Brain pericyte (primary cell): ENCODE results near the gene USP34.
"Not testable (repeated sequence)": the region's sequence is repeated elsewhere in the genome, so short reads cannot be mapped to it uniquely, and the experiment has no call there.

Experiments
- DNase-seq: peaks from one replicate; pipeline ENCODE4 v3.0.0-alpha.2; 2012; ENCODE audit warnings: low read depth, low spot score

The USP34 gene

DNA sequence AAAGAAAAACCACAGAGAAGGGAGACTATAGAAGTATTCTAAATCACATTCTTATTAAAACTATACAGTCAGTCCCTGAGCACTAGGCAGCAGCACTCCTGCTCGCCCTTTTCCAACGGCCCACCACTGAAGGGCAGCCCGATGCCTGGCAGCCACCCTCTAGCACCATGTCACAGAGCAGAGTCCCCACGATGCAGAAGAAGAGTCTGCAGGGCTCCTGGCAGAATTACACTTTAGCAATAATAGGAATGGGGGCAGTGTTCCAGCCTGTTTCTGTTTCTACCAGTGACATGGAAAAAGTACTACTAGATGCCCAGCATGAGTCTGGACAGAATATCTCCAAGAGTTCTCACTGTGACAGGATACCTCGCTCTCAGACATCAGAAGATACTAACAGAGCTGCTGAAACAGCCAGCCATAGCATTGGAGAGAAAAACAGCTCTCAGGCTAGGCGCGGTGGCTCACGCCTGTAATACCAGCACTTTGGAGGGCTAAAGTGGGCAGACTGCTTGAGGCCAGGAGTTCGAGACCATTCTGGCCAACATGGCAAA, 221.3 kb downstream of the USP34 start:
- DNase-seq, result no peak

DNA sequence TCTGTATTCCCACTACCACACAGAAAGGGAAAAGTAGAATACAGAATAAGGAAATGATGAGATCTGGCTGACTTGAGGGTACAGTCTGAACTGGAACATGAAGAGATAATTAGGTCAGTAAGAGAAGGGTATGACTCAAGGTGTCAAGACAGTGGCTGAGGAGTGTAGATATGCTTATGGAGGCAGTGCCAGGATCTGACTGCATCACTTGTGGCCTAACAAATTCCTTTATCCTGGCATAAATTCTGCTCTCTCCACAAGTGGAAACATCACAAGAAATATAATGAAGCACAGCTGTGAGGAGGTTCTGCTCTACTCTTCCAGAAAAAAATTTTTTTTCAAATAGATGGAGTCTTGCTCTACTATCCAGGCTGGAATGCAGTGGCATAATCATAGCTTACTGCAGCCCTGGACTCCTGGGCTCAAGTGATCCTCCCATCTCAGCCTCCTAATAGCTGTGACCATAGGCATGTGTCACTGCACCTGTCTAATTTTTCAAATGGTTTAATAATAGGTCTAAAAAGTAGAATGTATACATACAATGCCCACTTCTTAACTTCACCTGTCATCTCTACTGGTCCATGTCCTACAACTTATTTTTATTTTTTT, 223.6 kb downstream of the USP34 start:
- DNase-seq, result no peak

DNA sequence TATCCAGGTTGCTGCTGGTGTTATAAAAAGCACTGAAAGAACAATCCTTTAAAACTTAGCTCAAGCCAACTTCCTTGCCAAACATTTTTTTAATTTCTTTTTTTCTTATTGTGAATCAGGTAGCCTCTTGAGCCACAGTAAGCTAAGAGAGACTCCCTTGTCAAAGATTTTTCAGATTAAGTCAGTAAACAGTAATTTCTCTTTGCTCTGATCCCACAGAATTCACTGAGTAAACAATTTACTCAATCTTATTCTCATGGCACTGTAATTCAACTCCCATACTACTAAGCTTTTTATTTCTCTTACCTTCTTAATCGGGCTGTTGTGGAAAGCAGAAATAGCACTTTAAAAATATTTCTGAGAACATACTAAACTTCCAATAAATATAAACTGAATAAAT, 226.2 kb downstream of the USP34 start:
- no peak for DNase-seq

DNA sequence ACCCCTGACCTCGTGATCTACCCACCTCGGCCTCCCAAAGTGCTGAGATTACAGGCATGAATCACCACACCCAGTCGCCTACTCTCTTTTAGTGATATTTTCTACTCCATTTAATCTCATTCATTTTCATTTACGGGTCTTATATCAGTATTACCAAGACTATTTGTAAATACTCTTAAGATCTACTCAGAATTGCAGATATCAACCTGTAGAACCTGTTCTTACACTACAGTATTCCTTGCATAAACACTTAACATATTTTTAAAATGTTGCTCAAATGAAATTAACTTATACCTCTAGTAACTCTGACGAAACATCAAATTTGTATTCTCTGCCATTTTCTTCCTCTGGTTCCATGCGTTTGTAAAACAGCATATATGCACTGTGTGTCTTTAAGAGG, 229.6 kb downstream of the USP34 start:
- no peak for DNase-seq

DNA sequence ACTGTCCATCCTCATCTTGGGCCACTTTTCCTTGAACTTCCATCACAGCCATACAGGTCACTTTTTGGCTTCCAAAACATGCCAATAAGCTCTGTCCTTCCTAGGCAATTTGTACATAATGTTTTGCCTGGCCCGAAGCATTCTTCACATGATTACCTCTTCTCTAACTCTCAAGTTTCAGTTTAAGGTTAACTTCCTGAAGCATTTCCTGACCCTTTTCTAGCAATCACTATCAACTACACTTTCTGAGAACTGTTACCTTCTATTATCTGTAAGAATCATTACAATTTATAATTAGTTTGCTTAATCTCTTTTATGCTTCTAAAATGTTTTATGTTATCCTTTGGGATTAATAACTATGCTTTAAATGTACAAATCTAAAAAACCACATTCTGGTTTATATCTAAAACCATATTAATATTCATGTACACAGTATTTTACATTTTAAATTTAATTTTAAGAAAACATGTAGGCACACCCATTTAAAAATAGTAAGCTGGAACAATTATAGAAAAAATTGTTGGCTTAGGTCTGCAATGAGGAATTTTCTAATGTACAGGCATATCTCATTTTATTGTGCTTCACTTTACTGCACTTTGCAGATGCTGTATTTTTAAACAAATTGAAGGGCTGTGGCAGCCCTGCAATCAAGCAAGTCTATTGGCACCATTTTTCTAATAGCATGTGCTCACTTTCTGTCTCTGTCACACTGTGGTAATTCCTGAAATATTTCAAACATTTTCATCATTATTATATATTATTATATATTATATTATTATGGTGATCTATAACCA, 232.5 kb downstream of the USP34 start:
- DNase-seq, result no peak

DNA sequence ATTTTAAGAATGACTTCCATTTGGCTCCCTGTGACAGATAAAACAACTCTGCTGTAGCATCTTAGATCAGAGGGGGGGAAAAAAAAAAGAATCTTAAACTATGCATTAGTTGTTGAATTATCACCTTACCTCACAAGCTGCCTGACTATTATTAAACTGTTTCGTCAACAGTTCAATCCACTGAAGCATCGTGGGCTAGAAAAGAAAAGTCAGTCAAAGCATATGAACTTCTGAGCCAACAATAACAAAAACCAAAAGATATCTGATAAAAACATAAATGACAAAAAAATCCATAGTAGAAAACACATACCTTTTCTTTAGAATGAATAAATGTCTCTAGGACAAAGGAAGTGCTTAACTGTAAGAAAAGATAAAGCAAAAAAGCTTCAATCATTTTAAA, 235.2 kb downstream of the USP34 start:
- no peak for DNase-seq

DNA sequence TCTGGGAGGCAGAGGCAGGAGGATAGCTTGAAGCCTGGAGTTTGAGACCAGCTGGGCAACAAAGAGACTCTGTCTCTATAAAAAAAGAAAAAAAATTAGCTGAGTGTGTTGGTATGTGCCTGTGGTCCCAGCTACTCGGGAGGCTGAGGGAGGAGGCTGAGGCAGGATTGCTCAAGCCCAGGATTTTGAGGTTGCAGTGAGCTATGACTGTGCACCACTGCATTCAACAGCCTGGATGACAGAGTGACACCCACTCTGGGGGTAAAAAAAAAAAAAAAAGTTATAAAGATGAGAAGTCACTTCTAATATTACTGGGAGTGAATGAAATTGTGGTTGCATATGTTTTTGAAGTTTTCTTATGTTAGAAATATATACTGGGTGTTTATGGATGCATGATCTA, 237.3 kb downstream of the USP34 start:
- DNase-seq, result no peak

DNA sequence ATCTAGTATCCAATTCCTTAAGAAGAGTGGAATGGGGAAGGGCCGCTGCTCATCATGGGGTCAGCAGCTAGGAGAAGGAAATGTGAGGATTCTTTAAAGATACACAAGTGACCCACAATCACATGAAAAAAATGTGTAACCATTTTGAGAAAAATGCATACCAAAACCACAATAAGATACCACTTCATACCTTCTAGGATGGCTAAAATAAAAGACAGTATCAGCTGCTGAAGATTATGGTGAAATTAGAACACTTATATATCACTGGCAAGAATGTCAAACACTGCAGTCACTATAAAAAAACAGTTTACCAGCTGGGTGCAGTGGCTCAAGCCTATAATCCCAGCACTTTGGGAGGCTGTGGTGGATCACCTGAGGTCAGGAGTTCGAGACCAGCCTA, 241.0 kb downstream of the USP34 start:
- no peak for DNase-seq

DNA sequence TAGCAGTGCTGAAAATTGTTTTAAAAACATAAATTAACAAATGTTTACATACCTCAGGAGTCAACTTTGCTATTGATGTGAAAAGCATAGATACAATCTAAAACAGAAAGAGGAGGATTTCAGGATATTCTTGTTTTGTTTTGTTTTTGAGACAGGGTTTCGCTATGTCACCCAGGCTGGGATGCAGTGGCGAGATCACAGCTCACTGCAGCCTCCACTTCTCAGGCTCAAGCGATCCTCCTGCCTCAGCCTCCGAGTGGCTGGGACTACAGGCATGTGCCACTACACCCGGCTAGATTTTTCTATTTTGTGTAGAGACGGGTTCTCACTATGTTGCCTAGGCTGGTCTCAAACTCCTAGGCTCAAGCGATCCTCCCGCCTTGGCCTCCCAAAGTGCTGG, 248.3 kb downstream of the USP34 start:
- no peak for DNase-seq

DNA sequence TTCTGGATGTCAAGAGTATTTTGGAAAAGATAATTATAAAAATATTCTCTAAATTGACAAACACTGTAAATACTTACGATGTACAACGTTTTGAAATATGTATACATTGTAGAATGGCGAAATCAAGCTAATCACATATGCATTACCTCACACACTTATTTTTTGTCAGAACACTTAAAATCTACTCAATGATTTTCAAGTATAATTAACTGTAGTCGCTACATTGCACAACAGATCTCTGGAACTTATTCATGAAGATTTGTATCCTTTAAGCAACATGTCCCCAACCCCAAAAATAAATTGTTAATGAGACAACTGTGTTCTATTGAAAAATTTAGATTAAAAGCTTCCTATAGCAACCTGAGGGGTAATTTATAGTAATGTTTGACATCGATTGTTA, 249.1 kb downstream of the USP34 start:
- DNase-seq, result no peak

DNA sequence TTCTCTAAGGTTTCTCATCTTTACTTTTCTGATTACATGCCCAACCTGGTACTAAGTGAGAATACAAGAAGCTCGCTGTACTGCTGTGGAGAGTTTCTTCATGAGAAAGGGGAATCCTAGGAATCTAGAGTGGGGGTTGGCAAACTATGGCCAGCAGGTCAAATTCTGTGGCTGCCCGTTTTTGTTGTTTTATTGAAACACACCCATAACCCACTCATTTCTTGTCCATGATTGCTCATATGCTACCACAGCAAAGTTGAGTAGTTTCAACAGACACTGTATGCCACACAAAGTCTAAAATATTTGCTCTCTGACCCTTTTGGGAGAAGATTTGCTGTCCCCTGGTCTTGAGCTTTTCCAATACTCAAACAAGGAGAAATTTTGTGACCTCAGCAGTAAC, 250.1 kb downstream of the USP34 start:
- no peak for DNase-seq

DNA sequence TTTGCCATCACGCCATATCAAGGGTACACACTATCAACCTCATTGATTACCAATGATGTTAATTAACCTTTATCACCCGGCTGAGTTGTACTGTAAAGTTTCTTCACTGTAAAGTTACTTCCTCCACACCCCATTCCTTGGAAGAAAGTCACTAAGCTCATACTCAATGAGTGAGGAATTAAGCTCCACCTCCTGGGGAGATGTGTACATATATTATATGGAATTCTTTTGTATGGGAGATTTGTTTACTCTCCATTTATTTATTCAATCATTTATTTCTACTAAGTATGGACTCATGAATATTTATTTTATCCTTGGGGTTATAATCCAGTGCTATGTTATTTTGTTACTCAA, 252.1 kb downstream of the USP34 start:
- DNase-seq, result no peak

DNA sequence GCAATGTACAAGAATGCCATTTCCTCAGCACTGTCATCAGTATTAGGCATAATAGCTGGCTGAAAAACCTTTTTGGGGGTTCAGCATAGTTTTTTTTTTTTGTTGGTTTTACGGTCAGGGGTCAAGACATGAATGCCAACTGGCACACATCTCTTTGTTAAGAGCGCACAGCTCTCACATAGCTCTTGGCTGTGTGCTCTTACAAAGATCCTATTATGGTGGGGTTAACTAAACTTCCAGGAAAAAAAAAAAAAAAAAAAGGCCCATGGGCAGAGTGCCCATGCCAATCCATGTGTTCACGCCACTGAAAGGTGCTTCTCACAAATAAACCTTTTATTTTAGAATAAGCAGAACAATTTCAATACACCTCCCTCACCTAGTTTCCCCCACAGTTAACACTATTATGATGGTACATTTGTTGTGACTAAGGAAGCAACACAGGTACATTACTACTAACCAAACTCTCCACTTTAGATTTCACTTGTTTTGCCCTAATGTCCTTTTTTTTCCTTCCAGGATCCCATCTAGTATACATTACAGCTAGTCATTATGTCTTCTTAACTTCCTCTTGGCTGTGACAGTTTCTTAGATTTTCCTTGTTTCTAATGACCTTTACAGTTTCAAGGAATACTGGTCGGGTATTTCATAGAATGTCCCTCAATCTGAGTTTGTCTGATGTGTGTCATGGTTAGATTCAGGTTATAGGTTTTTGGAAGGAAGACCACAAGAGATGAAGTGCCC, 252.6 kb downstream of the USP34 start:
- no peak for DNase-seq

DNA sequence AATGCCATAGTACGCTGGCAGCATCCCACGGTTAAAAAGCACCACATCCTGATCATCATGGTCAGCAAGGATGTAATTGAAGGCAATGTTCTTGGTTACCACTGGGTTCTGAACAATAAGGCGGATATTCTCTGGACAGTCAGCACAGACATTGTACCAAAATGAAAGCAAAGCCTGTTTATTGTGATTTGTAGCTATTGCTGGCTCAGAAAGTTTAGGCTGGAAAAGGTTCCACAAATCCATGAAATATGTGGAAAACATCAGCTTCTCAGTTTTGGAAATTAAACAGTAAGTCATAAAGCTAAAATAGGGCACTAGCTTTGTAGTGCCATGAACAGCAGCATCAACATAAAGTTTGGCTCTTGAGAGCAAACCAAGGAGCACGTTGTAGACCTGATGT, 256.7 kb downstream of the USP34 start:
- no peak for DNase-seq

DNA sequence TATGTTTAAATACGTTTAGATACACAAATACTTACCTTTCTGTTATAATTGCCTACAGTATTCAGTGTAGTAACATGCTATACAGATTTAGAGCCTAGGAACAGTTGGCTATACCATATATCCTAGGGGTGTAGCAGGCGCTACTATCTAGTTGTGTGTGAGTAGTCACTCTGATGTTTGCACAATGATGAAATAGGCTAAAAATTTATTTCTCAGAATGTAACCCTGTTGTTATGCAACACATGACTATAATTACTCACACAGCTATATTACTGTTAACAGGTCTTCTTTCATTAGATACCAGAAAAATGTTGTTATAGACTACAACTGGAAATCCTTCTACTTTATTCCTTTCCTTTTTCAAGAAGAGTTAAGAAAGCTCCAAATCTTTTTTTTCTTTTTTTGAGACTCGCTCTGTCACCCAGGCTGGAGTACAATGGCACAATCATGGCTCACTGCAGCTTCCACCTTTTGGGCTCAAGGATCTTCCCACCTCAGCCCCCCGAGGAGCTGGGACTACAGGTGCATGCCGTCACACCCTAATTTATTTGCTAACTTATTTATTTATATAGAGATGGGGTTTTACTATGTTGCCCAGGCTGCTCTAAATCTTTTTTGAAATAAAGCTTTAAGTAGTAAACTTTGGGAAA, 260.4 kb downstream of the USP34 start:
- DNase-seq, result no peak

DNA sequence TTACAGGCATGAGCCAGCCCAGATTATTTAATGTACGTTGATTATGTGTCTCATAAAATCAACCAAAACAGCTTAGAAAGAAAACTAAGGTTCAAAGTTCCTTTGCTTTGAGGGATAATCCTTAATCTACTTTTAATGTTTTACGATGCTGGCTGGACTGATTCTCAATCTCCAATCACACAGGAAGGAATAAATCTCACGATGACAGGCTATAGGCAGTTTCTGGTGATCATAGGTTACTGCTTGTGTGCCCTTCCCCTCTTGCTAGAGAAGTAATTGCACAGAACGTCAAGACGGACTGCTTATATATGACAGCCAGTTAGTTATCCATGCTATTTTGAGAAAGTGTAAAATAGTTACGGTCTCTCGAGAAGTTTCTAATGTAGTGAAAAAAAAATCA, 265.8 kb downstream of the USP34 start:
- DNase-seq, result no peak

DNA sequence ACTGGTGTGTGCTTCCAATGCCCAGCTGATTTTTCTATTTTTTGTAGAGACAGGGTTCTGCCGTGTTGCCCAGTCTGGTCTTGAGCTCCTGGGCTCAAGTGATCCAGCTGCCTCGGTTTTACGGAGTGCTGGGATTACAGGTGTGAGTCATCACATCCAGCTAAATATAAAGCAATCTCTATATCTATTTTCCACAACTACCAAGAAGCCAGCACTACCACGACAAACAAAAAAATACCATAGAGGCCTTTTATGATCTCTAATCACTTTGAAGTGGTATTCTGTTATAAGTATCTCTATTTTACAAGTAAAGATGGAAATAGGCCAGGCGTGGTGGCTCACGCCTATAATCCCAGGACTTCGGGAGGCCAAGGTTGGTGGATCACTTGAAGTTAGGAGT, 274.2 kb downstream of the USP34 start:
- no peak for DNase-seq

DNA sequence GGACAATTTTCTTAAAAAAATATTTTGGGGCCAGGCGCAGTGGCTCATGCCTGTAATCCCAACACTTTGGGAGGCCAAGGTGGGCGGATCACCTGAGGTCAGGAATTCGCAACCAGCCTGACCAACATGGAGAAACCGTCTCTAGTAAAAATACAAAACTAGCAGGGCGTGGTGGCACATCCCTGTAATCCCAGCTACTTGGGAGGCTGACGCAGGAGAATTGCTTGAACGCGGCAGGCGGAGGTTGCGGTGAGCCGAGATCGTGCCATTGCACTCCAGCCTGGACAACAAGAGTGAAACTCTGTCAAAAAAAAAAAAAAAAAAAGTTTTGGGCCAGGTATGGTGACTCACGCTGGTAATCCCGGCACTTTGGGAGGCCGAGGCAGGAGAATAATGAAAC, 276.2 kb downstream of the USP34 start:
- not testable (repeated sequence) for DNase-seq

DNA sequence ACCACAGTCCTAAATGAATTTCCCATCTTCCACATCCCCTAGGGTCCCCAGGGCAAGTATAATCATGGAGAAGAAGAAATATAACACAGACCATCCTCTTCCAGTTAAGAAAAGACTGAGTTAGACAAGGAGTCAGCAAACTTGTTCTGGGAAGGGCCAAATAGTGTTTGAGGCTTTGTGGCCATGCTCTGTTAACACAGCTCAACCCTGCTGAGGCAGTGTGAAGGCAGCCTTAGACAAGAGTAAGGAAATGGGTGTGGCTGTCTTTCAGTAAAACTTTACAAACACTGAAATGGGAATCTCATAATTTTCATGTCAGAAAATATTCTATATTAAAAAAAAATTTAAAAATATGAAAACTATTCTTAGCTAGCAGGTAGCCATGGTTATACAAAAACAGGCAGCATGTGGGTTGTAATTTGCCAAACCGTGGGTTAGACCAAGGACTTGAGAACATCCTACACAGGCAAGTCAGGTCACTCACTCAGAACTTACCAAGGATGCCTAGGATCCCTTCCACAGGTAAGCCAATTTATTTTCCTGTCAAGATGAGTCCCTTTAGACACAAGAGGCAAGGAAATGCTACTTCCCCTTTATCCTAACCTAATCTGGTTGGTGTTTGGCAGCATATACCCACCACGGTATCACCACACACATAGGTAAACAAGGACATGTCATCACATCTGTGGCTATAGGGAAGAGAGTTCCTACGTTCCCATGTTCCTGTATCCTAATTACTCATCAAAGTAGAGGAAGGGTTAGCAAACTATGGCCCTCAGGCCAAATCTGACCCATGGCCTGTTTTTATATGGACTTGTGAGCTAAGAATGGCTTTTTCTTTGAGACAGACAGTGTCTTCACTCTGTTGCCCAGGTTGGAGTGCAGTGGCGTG, 277.0 kb downstream of the USP34 start:
- DNase-seq, result no peak

DNA sequence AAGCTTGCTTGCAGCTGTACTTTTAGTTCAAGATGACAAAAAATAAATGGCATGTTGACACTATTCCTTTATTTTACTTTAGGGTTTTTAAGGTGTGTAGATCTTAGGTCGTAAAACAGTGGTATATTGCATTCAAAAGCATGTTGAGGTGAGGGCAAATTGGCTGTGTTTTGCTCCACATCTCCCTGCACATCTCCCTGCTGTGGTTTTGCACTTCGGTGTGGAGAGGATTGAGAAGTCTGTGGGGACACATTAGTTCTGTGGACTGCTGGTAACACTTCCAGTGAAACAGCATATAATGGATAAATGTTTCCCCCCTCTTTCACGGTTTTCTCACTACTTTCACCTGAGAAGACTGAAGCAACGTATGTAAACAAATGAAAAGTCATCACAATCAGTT, 283.8 kb downstream of the USP34 start:
- DNase-seq, result no peak

DNA sequence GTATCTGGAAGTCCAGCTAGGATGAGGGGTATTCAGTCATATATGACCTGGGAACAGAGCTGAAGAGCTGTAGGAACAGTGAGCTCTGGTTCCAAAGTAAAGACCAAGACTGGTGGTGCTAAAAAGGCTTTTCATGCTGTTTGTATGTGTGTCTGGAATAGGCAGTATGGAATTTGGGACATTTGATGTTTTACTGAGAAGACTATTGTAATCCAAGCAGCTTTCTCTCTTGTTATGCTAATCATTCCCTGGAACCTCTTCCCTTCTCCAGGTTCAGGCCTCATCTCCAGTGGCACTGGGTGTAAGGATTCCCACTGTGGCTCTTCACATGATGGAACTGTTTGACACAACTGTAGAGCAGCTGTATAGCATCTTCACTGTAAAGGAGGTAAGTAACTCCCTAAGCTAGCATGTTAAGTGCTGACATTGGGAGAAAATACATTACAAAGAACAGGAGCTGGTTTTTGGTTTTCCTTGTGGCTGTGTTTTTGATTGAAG, 285.6 kb downstream of the USP34 start:
- DNase-seq, result no peak
